ENCODE results near the gene SLC6A17. TPM values are rescaled to one million over a fixed set of nuclear protein-coding genes. Genes with fewer than 3 reads are reported as not detected.

The SLC6A17 gene
- total and polyA plus RNA-seq, 2 experiments from 2014 or later = 0.45 to 0.76 TPM

GRCh38 chr1:110207831-110208230, 57.5 kb downstream of the SLC6A17 start:
- Histone ChIP-seq H3K27me3 (replicated peaks; ENCODE audit: insufficient read depth) (no peaks in the 10 kb centered on the region), H3K9me3 (ENCODE audit: low read depth) (no peaks in the 10 kb centered on the region), H3K4me2 (ENCODE audit: unreplicated experiment) (no peak overlapping the region), H3K4me1 (ENCODE audit: insufficient read depth) (peaks cover 15% of the 10 kb centered on the region), H3K9me2 (ENCODE audit: insufficient read depth) (no peaks in the 10 kb centered on the region), H3F3A (ENCODE audit: insufficient read depth) (peaks cover 22% of the 10 kb centered on the region), H4K20me1 (ENCODE audit: insufficient read depth) (no peaks in the 10 kb centered on the region), H3K79me2 (ENCODE audit: insufficient read depth) (peaks cover 23% of the 10 kb centered on the region), H3K9ac (no peak overlapping the region), H3K36me3 (ENCODE audit: low read depth) (no peaks in the 10 kb centered on the region), H2AFZ (no peak overlapping the region), H3K27ac (no peak overlapping the region), H3K4me3 (no peak overlapping the region)
- TF ChIP-seq EZH2 (IDR thresholded peaks at IDR 0.05; ENCODE audit: insufficient read depth, poor library complexity, severe bottlenecking) (no peak), EZH2phosphoT487 (IDR thresholded peaks at IDR 0.05; ENCODE audit: insufficient read depth, low read depth) (no peak)
- 21 to 23% methylated on average over 5 of the region's 5 CpGs for WGBS, 2 experiments (ENCODE audit: low coverage in 1 of 2, low lambda C conversion rate in 2 of 2, missing lambda C conversion rate in 2 of 2)
- in situ Hi-C loops (cut with MboI) = loop anchor here (10.0 kb wide), 1 partner anchor 287 kb away; no protein-coding TSS in a partner anchor
- peak; percentile 71 for DNase-seq

DNA sequence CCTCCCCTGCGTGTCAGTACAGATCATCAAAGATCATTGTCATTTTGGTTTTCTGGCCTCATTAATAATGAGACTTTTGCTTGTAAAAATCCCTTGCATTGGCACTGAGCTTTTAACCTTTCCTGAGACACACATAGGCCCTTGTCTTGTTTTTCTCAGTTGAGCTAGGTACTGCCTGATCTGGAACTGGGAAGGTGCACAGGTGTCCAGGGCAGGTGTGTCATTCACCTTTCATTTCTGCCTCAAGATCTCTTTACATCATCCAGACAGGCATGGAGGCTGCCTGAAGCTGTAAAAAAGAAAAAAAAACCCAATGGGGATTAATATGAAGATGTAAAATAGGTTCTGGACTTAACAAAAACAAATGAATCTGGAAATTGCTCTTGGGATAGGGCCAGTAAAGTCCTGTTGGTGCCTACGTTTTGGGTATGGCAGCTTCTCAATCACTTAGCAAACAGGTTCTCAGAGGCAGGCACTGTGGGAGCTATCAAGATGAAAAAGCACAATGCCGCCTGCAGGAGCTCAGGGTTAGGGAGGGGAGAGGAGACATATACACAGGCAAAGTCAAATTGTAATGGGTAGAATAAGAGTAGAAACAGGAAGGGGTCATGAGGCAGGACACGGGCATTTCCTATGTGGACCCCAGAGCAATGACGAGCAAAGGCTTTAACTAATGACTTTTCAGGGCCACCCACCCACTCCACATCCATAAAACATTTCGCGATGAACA, 58.8 kb downstream of the SLC6A17 start:
- Histone ChIP-seq H3K9me2 (ENCODE audit: insufficient read depth) (no peaks in the 10 kb centered on the region), H3K4me2 (ENCODE audit: unreplicated experiment) (peak overlapping the region; percentile 79), H3K79me2 (ENCODE audit: insufficient read depth) (peaks cover 35% of the 10 kb centered on the region), H3K27me3 (replicated peaks; ENCODE audit: insufficient read depth) (no peaks in the 10 kb centered on the region), H4K20me1 (ENCODE audit: insufficient read depth) (no peaks in the 10 kb centered on the region), H3F3A (ENCODE audit: insufficient read depth) (peaks cover 13% of the 10 kb centered on the region), H3K9ac (peak overlapping the region; percentile 81), H3K4me1 (ENCODE audit: insufficient read depth) (peaks cover 19% of the 10 kb centered on the region), H3K4me3 (peak overlapping the region; percentile 83), H2AFZ (peak overlapping the region; percentile 94), H3K27ac (no peak overlapping the region), H3K36me3 (ENCODE audit: low read depth) (no peaks in the 10 kb centered on the region), H3K9me3 (ENCODE audit: low read depth) (no peaks in the 10 kb centered on the region)
- no peak for DNase-seq
- WGBS, 2 experiments (ENCODE audit: low coverage in 1 of 2, low lambda C conversion rate in 2 of 2, missing lambda C conversion rate in 2 of 2) = 71 to 76% methylated on average over 7 of the region's 7 CpGs
- no peak for TF ChIP-seq EZH2 (IDR thresholded peaks at IDR 0.05; ENCODE audit: insufficient read depth, poor library complexity, severe bottlenecking)
- no peak for TF ChIP-seq EZH2phosphoT487 (IDR thresholded peaks at IDR 0.05; ENCODE audit: insufficient read depth, low read depth)
- in situ Hi-C loops (cut with MboI) = loop anchor here (10.0 kb wide), 1 partner anchor 286 kb away; no protein-coding TSS in a partner anchor

- in situ Hi-C loops (cut with MboI) = loop anchor here (10.0 kb wide), 1 partner anchor 285 kb away; no protein-coding TSS in a partner anchor
- Histone ChIP-seq H3K4me2 (ENCODE audit: unreplicated experiment) (peak within 1 kb of the TSS; percentile 80), H3K4me3 (peak within 1 kb of the TSS; percentile 83), H2AFZ (peak within 1 kb of the TSS; percentile 94), H3F3A (ENCODE audit: insufficient read depth) (peaks cover 13% of the 10 kb centered on the region), H3K4me1 (ENCODE audit: insufficient read depth) (peaks cover 27% of the 10 kb centered on the region), H3K9me3 (ENCODE audit: low read depth) (no peaks in the 10 kb centered on the region), H3K79me2 (ENCODE audit: insufficient read depth) (peaks cover 44% of the 10 kb centered on the region), H3K9me2 (ENCODE audit: insufficient read depth) (no peaks in the 10 kb centered on the region), H3K36me3 (ENCODE audit: low read depth) (no peaks in the 10 kb centered on the region), H3K9ac (peak within 1 kb of the TSS; percentile 81), H4K20me1 (ENCODE audit: insufficient read depth) (0 out of 2 replicates have a peak, but pooled peaks cover 4% of the 10 kb centered on the region), H3K27me3 (replicated peaks; ENCODE audit: insufficient read depth) (no peaks in the 10 kb centered on the region), H3K27ac (peak within 1 kb of the TSS; percentile 59)
- peak; percentile 95 for DNase-seq
- 9 to 25% methylated on average over 17 to 62 of the region's 103 CpGs for WGBS, 2 experiments (ENCODE audit: low coverage in 1 of 2, low lambda C conversion rate in 2 of 2, missing lambda C conversion rate in 2 of 2)
- TF ChIP-seq EZH2phosphoT487 (IDR thresholded peaks at IDR 0.05; ENCODE audit: insufficient read depth, low read depth) = no peak
- TF ChIP-seq EZH2 (IDR thresholded peaks at IDR 0.05; ENCODE audit: insufficient read depth, poor library complexity, severe bottlenecking) = no peak
Observed at GRCh38 chr1:110209715-110210603, 59.7 kb downstream of the SLC6A17 start, which contains the start of gene KCNC4. Gene KCNC4, plus strand, starts transcription at chr1:110210314. Its CDS starts 1,186 bp downstream, at chr1:110211500.
